ENCODE data around the gene INTS15.
A peak's percentile ranks its signal among the peaks of the same experiment; 100 is the strongest.
"Not testable (repeated sequence)": the region's sequence is repeated elsewhere in the genome, so short reads cannot be mapped to it uniquely, and the experiment has no call there.

Gene INTS15

DNA sequence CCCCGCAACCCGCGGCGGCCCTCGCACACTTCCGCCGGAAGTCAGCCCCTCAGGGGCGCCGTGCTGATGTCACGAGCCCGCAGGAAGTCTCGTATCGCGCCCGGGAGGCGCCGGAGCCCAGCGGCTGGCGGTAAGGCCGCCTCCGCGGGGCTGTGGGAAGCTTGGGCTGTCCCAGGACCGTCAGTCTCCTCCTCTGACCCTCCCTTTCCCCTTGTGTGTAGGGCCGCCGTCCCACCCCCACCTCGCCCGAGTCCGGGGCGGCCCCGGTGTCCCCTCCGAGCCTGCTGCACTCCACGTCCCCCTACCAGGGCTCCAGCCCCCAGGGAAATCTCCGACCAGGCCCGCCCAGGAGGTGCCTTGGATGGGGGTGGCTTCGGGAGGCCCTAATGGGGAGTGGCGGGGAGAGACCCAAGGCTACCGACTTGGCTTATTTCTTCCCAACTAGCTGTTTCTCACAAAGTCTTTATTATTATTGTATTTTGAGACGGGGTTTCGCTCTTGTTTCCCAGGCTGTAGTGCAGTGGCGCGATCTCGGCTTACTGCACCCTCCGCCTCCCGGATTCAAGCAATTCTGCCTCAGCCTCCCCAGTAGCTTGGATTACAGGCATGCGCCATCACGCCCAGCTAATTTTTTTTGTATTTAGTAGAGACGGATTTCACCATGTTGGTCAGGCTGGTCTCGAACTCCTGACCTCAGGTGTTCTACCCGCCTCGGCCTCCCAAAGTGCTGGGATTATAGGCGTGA lies 12.3 kb upstream of the INTS15 start, which contains the start of gene ZDHHC4:
Gene ZDHHC4, plus strand, starts transcription at position 86 of the 745 bp plus-strand sequence. CDS start 3,108 bp downstream, outside the sequence.
- peak; percentile 89 for DNase-seq

DNA sequence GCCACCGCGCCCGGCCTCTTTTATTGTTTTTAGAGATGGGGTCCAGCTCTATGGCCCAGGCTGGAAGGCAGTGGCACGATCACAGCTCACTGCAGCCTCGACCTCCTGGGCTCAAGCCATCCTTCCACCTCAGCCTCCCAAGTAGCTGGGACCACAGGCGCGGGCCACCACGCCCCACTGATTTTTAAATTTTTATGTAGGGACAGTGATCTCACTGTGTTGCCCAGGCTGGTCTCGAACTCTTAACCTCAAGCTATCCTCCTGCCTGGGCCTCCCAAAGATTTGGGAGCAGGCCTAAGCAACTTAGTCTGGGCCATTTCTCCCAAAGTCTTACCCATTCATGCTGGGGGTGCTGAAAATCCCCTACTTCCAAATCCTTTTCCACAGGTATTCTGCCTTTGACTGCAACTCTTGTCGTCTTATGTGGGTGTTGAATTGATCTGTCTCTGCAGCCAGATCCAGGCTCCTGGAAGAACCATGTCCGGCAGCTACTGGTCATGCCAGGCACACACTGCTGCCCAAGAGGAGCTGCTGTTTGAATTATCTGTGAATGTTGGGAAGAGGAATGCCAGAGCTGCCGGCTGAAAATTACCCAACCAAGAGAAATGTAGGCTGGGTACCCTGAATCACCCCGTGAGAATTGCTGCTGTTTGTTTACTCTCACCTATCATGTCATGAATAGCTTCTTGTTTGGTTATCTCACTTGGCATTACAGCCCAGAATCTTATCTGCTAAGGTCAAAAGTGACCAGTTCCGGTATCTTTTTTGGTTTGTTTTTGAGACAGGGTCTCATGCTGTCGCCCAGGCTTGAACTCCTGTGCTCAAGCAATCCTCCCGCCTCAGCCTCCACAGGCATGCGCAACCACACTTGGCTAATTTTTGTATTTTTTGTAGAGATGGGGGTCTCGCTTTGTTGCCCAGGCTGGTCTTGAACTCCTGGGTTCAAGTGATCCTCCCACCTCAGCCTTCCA lies 11.4 kb upstream of the INTS15 start:
- DNase-seq, result no peak

DNA sequence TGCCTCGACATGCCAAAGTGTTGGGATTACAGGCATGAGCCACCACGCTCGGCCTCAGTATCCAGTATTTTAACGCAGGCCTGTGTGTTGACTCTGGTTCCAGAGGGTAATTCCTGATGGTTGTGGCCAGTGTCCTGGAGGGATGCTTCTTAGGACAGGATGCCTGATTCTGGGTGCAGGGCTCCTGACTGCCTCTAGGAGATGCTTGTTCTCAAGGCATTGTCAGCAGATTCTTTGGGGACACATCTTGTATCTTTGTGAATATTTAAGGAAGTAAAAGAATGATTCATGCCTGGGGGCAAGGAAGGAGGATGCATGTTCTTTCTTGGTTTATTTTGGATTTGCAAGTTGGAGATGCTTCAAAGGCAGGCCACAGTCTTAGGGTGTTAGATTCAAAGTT lies 10.4 kb upstream of the INTS15 start:
- DNase-seq, result no peak

DNA sequence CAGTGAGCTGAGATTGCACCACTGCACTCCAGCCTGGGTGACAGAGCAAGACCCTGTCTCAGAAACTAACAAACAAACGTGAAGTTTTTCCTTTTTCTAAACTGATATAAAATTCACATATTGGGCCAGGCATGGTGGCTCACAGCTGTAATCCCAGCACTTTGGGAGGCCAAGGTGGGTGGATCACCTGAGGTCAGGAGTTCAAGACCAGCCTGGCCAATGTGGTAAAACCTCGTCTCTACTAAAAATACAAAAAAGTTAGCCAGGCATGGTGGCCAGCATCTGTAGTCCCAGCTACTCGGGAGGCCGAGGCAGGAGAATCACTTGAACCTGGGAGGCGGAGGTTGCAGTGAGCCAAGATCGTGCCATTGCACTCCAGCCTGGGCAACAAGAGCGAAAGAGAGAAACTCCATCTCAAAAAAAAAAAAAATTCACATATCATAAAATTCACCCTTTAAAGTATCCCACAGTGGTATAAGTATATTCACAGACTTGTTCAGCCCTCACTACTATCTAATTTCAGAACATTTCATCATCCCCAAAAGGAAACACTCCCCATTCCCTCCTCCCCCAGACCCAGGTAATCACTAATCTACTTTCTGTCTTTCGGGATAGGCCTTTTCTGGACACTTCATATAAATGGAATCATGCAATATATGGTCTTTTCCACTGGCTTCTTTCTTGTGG lies 3.9 kb upstream of the INTS15 start:
- DNase-seq, result not testable (repeated sequence)

DNA sequence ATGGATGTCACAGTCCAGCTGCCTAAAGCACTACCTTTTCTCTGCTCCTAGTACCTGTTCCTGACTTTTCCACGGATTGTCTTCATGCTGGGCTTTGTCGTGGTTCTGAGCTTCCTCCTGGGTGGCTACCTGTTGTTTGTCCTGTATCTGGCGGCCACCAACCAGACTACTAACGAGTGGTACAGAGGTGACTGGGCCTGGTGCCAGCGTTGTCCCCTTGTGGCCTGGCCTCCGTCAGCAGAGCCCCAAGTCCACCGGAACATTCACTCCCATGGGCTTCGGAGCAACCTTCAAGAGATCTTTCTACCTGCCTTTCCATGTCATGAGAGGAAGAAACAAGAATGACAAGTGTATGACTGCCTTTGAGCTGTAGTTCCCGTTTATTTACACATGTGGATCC lies 1.3 kb upstream of the INTS15 start:
- no peak for DNase-seq

DNA sequence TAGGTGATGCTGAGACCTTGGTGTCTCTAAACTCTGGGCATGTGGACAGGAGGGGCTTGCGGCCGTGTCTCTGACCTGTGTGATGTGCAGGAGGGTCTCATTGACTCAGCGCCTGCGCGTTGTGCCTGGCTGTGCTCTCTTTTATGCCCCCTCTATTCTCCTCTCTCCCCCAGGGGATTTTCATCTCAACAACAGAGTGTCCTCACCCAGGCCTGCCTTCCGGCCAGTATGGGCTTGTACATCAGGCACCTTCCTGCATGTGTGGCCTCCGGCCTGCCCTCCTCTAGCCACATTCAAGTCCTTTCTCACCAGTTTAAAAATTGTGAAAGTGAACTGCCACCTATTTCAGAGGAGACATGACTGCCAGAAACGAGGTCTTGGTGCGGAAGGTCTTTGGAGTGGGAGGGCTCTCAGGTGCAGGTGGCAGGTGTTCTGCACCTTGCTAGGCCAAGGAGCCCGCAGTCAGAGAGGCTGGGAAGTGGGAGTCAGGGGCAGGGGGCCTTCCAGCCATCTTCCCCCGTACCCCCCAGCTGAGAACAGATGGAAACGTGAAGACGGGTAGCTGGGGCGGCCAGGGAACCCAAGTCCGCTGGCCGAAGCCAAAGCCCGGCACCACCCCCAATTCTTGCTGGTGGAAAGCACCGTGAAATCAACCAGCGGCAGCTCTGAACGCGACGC lies 531 bp upstream of the INTS15 start:
- DNase-seq, result no peak

DNA sequence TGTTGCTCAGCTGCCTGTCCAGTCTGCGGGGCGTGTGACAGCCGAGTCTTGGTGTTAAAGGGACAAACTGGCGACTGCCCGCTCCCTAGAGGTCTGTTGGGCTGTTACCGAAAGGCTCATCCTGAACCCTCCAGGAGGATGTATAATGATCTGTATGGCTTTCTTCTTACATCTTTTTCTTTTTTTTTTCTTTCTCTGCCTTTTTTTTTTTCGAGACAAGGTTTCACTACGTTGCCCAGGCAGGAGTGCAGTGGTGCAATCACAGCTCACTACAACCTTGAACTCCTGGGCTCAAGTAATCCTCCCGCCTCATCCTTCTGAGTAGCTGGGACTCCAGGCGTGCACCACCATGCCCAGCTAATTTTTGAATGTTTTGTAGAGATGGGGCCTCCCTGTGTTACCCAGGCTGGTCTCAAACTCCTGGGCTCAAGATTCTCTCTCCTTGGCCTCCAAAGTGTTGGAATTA lies 857 bp downstream of the INTS15 start:
- DNase-seq, result no peak

DNA sequence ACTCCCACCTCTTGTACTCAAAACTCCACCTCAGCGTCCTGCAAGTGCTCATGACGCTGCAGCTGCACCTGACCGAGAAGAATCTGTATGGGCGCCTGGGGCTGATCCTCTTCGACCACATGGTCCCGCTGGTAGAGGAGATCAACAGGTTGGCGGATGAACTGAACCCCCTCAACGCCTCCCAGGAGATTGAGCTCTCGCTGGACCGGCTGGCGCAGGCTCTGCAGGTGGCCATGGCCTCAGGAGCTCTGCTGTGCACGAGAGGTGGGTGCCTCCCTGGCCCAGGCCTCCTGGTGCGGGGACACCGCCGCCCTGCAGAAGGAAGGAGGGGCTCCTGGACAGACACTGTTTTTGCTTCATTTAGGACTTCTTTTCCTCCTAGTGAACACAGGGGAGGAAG lies 10.3 kb downstream of the INTS15 start:
- DNase-seq, result no peak

DNA sequence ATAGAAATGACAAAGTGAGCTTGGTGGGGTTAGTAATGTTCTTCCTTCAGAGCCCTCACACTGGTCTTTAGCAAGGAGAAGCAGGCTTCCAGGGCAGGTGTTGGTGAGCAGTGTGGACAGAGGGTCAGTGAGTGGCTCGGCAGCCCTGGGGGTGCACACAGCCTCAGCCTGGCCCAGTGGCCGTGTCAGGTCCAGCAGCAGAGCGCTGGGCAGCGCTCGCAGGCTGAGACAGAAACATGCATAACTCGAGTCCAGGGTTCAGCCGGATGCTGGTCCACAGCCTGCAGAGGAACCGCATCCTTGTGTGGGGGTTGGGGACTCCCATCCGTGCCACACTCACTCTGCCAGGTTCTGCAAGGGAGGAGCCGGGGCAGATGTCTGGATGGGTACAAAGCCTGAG lies 14.6 kb downstream of the INTS15 start:
- DNase-seq, result no peak

DNA sequence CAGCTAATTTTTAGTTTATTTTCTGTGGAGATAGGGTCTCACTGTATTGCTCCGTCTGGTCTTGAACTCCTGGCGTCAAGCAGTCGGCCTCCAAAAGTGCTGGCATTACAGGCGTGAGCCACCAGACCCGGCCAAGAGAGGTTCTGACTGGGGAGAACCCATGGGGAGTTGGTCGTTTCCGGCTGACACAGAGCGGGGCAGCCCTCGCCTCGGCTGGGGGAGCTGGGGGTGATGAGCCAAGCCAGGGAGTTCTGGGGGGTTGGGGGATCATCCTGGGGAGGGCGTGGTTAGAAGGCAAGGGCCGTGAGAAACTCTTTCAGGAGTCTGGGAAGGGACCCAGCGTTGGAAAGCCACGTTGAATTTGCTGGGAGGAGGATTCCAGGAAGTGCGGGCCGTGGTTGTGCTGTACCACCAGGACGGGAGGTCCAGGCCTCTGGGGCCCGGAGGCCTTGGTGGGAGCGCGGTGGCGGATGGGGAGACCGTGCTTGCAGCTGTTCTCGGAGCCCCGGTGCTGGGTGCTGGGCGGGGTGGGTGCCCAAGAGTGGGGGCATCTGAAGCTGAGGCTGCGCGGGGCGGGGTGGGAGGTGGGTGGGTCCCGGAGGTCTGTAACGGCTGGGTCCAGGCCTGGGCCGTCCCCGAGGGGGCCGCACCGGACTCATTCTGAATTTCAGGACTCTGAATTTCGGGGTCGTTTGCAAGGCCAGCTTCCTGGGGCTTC lies 17.2 kb downstream of the INTS15 start:
- DNase-seq, result no peak

DNA sequence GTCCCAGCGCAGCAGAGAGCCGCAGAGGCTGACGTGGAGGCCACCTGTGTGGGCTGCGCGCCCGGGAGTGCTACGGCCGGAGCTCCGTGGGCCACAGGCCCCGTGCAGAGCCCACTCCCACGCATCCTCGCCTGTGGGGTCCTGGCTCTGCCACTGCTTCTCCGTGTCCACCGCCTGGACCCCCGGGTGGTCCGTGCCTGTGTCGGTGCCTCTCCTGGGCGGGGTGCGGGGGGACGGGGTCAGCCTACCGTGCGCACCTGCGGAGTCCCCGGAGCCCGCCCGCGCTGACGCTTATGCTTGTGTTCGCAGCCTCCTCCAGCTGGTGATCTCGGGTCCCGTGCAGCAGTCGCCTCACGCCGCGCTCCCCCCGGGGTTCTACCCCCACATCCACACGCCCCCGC lies 17.8 kb downstream of the INTS15 start:
- no peak for DNase-seq

DNA sequence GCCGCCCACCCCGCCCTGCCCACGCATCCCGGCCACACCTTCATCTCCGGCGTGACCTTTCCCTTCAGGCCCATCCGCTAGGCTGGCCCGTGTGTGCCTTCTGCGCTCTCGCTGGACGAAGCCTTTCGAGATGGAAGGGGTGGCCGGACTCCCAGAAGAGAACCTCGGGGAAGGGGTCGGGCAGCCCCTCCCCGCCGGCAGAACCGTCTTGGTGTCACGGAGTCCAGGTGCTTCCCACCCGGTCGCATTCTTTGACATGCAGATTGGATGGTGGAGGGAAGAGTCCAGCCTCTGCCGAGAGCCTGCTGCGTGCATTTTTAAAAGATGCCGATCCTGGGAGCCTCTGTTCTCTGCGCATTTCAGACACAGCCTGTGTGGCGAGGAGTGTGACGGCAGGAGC lies 18.3 kb downstream of the INTS15 start:
- no peak for DNase-seq

DNA sequence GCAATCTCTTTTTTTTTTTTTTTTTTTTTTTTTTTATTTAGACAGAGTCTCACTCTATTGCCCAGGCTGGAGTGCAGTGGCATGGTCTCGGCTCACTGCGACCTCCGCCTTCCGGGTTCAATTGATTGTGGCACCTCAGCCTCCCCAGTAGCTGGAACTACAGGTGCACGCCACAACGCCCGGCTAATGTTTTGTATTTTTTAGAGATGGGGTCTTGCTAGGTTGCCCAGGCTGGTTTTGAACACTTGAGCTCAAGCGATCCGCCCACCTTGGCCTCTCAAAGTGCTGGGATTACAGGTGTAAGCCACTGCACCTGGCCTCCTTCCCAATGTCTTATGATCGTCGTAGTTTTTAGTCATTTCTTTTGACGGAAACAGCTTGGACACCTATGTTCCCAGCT lies 19.0 kb downstream of the INTS15 start:
- DNase-seq, result no peak

DNA sequence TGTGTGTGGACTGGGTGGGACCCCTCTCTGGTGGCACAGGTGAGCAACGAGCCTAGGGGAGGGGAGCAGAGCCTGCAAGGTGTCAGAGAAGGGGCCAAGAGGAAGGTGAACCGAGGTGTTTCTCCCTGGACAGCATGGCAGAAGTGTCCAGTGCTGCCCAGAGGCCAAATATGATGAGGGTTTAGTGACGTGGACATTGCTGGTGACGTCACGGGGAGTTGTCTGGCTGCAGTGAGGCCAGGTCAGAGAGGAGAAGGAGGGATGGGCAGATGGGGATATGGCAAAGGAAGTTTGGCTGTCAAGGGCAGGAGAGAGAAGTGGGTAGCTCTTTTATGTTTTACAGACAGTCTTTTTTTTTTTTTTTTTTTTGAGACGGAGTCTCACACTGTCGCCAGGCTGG lies 23.0 kb downstream of the INTS15 start:
- no peak for DNase-seq

DNA sequence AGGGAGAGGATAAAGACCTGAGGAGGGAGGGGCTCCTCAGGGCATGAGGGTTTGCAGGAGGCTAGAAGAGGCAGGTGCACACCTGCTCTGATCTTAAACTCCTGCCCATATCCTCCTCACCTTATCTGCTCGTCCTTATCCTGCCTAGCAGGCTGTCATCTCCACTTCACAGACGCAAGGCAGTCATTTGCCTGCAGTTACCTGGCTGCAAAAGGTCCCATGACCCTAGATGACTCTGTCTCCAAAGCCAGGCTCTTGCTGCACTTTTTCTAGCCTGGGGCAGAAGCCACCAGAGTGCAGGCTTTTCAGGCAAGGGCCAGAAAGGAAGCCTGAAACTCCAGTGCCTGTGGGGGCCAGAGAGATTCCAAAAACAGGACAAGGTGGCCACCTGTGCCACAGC lies 23.9 kb downstream of the INTS15 start:
- no peak for DNase-seq

DNA sequence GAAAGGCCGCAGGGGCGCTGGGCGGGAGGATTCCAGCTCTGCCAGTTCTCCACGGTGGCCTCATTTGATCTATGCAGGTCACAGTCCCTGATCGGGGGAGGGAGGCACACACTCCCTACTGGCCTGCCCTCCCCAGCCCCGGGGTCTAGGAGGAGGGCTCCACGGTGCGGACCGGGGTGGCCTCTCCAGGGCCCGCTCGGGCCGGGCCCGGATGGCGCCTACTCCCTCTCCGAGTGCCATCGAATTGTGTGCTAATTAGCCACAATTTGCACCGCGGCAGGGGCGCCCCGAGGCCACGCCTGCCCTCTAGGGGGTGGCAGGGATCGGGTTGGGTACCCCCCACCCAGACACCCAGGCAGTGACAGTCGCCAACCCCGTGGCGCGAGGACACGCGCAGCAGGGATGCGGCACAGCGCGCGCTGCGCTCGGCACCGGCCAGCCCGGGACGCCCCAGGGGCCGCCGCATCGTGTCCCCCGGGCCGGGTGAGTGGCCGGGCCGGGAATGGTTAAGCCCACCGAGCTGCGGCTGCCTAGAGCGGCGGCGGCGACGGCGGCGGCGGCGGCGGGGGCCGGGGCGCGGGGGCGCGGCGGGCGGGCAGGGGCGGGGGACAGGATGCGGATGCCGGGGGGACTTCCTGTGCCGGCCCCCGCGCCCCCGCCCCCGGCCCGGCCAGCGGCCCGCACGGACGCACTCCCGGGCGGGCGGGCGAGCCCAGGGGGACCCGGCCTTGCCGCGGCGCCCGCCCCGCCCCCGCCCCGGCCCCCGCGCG lies 25.3 kb downstream of the INTS15 start, which contains the start of gene ZNF853:
Gene ZNF853, plus strand, starts transcription at position 658 of the 770 bp plus-strand sequence. CDS start 565 bp downstream, outside the sequence.
- peak; percentile 51 for DNase-seq

DNA sequence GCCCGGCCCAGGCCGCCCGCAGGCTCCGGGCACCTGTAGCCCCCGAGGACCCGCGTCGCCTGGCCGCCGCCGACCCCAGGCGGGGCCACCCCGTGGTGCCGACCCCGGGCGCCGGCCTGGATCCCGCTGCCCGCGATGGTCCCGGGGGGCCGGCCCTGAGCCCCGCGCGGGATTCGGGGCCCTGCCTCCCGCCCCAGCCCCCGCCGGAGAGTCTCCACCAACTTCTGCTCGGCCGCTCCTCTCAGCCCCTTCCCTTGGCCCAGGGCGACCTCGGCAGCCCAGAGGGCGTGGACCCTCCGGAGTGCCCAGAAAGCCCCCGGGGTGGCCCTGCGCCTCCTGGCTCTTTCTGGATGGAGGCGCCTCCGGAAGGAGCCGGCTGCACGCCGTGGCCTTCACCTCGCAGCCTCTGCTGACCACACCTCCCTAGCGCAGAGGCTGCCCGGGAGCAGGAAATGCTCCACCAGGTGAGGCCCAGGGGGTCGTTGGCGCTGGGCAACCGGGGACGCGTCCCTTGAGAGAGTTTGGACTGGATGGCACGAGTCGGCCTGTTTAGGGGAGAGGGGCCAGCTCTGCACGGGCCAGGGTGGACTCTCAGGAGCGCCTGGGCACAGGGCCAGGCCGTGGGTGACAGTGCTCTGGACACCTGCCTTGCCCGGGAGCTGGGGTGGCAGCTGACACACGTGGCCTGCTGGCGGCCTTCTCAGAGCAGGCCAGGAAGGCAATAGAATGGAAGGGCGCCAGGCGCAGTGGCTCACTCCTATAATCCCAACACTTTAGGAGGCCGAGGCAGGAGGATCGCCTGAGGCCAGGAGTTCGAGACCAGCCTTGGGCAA lies 26.1 kb downstream of the INTS15 start:
- peak; percentile 24 for DNase-seq

DNA sequence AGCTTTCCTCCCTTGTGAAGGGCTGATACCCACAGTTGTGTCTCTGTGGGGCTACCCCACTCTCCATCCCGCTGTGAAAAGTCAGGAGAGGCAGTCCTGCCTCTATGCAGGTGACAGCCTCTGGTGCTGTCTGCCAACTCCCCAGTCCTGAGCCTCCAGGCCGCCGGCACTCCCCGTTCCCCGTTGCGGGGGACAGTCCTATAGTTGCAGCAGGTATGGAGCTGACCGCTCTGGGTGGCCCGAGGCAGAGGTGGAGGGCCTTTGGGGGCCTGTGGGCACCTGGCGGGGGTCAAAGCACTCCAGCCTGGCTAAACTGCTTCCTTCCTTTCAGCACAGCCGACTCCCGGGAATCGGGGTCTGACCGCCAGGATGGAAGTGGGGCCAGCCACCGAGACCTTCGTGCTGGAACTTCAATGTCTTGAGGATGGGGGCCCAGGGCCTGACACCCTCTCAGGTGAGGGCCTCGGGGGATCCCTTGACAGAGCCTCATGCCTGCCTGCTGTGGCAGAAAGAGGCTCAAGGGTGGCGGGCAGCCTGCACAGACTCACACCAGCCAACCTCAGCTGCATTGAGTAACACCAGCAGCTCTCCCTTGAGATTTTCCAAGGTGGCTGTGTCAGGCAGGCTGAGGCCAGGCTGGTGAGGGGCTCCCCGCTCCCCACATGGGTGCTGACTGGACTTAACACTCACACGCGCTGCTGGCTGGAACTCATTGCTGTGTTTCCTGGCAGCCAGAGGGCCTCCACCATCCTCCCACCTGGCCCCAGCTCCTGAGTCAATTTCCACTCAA lies 27.2 kb downstream of the INTS15 start:
- no peak for DNase-seq

DNA sequence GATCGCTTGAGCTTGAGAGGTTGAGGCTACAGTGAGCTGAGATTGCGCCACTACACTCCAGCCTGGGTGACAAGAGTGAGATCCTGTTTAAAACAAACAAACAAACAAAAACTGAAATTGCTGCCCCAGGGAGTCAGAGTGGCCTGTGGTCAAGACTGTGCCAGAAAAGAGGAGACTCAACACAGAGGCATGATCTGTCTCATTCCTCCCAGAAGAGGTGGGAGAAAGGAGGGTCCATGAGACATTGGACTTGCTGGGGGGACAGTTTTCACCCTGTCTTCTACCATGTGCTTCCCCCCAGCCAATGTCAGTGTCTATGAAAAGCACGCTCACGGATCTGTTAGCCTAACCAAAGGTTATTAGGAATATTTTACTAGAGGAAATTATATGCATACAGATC lies 28.8 kb downstream of the INTS15 start:
- no peak for DNase-seq

All from CD4-positive, alpha-beta T cell treated with Interleukin-17A for 4 hours (primary cell).